Liver (tissue), 3 donors: ENCODE measurements around the gene MANF.

ENCODE experiments used
- ATF3 ChIP-seq: IDR thresholded peaks from 2 replicates; pipeline ENCODE4 v1.6.1; 2016; ENCODE audit warnings: antibody characterized with exemption
- CTCF ChIP-seq: fragments of 150-350 bp; IDR thresholded peaks from 2 replicates; pipeline ENCODE4 v1.5.1; 2017; ENCODE audit warnings: improper control_type of control experiment, low read depth, low read length; ENCODE audit not compliant: missing input control
- EGR1 ChIP-seq, 2 donors: IDR thresholded peaks; 2 replicates each; pipeline ENCODE4 v1.6.1; 2016 to 2018; ENCODE audit warnings: antibody characterized with exemption in 2 of 2, low read depth in 2 of 2
- GABPA ChIP-seq, 2 donors: IDR thresholded peaks in 1 of 2; conservative IDR thresholded peaks in 1 of 2; 2 replicates each; pipeline ENCODE4 v1.6.1; 2016; ENCODE audit warnings: antibody characterized with exemption in 2 of 2, mild to moderate bottlenecking in 1 of 2, moderate library complexity in 1 of 2
- JUND ChIP-seq, 2 donors: IDR thresholded peaks; 2 replicates each; pipeline ENCODE4 v1.6.1; 2016; ENCODE audit warnings: antibody characterized with exemption in 2 of 2
- MAX ChIP-seq: IDR thresholded peaks from 2 replicates; pipeline ENCODE4 v1.6.1; 2016; ENCODE audit warnings: antibody characterized with exemption
- RAD21 ChIP-seq, 2 donors: IDR thresholded peaks; 2 replicates each; pipeline ENCODE4 v1.6.1; 2016; ENCODE audit warnings: antibody characterized with exemption in 2 of 2, mild to moderate bottlenecking in 2 of 2
- REST ChIP-seq: IDR thresholded peaks from 2 replicates; pipeline ENCODE4 v1.6.1; 2016; ENCODE audit warnings: antibody characterized with exemption, mild to moderate bottlenecking
- RXRA ChIP-seq, 2 donors: IDR thresholded peaks; 2 replicates each; pipeline ENCODE4 v1.6.1; 2017 to 2018; ENCODE audit warnings: antibody characterized with exemption in 2 of 2, mild to moderate bottlenecking in 1 of 2
- SP1 ChIP-seq: IDR thresholded peaks from 2 replicates; pipeline ENCODE4 v1.6.1; 2018; ENCODE audit warnings: antibody characterized with exemption, mild to moderate bottlenecking
- TAF1 ChIP-seq: conservative IDR thresholded peaks from 2 replicates; pipeline ENCODE4 v1.6.1; 2016; ENCODE audit warnings: antibody characterized with exemption, mild to moderate bottlenecking
- YY1 ChIP-seq: IDR thresholded peaks from 2 replicates; pipeline ENCODE4 v1.6.1; 2016; ENCODE audit warnings: antibody characterized with exemption, mild to moderate bottlenecking
- ZBTB33 ChIP-seq: IDR thresholded peaks from 2 replicates; pipeline ENCODE4 v1.6.1; 2016; ENCODE audit warnings: antibody characterized with exemption
- donor health status: healthy.
- donor health status: healthy.

DNA sequence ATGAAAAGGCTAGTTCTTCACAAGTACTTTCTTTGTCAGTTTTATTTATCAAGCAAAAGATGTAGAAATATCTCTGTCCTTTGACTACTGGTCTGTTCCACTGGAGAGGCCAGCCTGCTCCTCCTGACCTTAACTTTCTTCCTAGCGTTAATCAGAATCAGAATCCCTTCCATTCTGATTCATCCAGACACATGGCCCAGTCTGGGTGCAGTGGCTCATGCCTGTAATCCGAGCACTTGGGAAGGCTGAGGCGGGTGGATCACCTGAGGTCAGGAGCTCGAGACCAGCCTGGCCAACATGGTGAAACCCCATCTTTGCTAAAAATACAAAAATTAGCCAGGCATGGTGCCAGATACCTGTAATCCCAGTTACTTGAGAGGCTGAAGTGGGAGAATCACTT lies 32.0 kb upstream of the MANF start:
- no peak for TF ChIP-seq CTCF
- no peak for TF ChIP-seq SP1
- TF ChIP-seq RAD21 (IDR thresholded peaks at IDR 0.05): no peak
- no peak for TF ChIP-seq MAX
- no peak for TF ChIP-seq GABPA (IDR thresholded peaks at IDR 0.05 in 1 of 2, conservative IDR thresholded peaks at IDR 0.05 in 1 of 2)
- TF ChIP-seq REST: no peak
- TF ChIP-seq YY1: no peak
- no peak for TF ChIP-seq TAF1
- TF ChIP-seq RXRA (IDR thresholded peaks at IDR 0.05): no peak
- no peak for TF ChIP-seq EGR1 (IDR thresholded peaks at IDR 0.05; ENCODE audit: low read depth in 2 of 2)
- no peak for TF ChIP-seq JUND (IDR thresholded peaks at IDR 0.05)
- TF ChIP-seq ATF3: no peak
- no peak for TF ChIP-seq ZBTB33
